Memory B cell (primary cell): Measurements from ENCODE around the gene NIPSNAP3A.
"Not testable (repeated sequence)": the region's sequence is repeated elsewhere in the genome, so short reads cannot be mapped to it uniquely, and the experiment has no call there.

Source experiments
- ATAC-seq: fragments of 150-1000 bp; cut with Tn5 transposase; 2 replicates; pipeline ENCODE4 v1.10.0; 2021; ENCODE audit warnings: low read depth, mild to moderate bottlenecking, moderate library complexity
- DNase-seq, 2 donors: peaks; one replicate each; pipeline ENCODE4 v3.0.0; 2022; ENCODE audit warnings: low spot score in 2 of 2
- H3K27ac Mint-ChIP-seq: one replicate; pipeline ENCODE4 v1.8.0; 2022; ENCODE audit warnings: mild to moderate bottlenecking, moderate library complexity, mixed read lengths
- H3K27me3 Mint-ChIP-seq: one replicate; pipeline ENCODE4 v1.8.0; 2022; ENCODE audit warnings: mixed read lengths
- H3K36me3 Mint-ChIP-seq: one replicate; pipeline ENCODE4 v1.8.0; 2022; ENCODE audit warnings: mild to moderate bottlenecking, mixed read lengths
- H3K4me1 Mint-ChIP-seq: one replicate; pipeline ENCODE4 v1.8.0; 2022; ENCODE audit warnings: mixed read lengths
- H3K4me3 Mint-ChIP-seq: one replicate; pipeline ENCODE4 v1.8.0; 2022; ENCODE audit warnings: mild to moderate bottlenecking, moderate library complexity, mixed read lengths
- H3K9me3 Mint-ChIP-seq: one replicate; pipeline ENCODE4 v1.8.0; 2022; ENCODE audit warnings: mixed read lengths

The NIPSNAP3A gene

DNA sequence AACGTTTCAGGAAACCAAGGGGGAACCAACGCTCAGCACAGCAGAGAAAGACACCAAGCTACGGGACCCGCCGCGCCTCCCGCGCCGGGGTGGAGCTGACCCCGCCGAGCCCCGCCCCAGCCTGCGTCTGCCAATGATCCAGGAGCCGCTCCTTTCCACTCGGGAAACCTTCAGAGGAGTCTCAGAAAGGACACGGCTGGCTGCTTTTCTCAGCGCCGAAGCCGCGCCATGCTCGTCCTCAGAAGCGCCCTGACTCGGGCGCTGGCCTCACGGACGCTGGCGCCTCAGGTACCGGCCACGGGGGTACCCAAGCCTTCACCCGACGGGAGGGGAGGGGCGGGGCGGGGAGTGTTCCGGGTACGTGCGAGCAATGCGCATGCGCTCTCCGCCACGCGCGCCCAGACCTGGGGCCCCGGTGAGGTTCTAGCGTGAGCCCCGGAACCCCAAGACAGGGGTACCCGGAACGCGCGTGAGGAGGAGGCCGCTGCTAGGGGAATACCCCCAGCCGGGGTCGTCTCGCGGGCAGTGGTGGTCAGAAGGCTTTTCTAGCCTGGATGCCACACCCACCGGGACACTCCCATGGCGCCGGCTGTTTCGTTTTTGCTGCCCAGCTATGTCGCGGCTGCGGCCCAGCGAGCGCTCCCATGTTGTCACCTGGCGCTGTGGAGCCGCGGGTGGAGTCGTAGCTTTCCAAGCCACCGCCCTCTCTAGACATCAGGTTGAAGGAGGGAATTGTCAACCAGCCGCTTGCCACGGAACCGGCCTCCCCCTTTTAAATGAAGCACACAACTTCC lies at the start of gene NIPSNAP3A:
Gene NIPSNAP3A, plus strand, starts transcription at position 119 of the 794 bp plus-strand sequence. Its CDS starts 110 bp downstream, at position 229.
- Mint-ChIP-seq H3K27me3 (no peaks in the 10 kb centered on the region), H3K4me3 (peak within 1 kb of the TSS; percentile 88), H3K27ac (peak within 1 kb of the TSS; percentile 97), H3K4me1 (peaks cover 24% of the 10 kb centered on the region), H3K36me3 (peaks cover 7% of the 10 kb centered on the region), H3K9me3 (no peaks in the 10 kb centered on the region)
- ATAC-seq (peak; percentile 84), DNase-seq (peak; percentile 88 to 91)

DNA sequence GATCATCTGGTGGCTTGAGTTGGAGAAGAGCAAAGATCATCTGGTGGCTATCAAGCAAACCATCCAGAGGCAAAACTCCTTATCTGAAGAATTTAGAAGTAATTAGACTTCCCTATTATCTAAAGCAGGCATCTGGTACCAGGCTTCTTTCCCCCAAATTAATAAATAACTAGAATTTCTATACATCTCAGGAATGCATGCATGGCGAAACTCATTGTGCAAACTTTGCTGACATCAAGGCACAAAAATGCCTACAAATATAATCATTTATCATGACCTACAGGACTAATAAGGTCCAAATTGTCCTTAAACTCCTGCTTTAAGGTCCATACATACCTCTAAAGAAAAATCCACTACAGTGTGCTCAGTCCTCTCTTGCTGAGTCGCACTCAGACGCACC lies 47.2 kb upstream of the NIPSNAP3A start:
- Mint-ChIP-seq H3K27me3 (peaks cover 2% of the 10 kb centered on the region), H3K9me3 (peaks cover 2% of the 10 kb centered on the region), H3K4me3 (no peak overlapping the region), H3K36me3 (peaks cover 4% of the 10 kb centered on the region), H3K4me1 (peaks cover 2% of the 10 kb centered on the region), H3K27ac (no peak overlapping the region)
- ATAC-seq = no peak
- no peak for DNase-seq

DNA sequence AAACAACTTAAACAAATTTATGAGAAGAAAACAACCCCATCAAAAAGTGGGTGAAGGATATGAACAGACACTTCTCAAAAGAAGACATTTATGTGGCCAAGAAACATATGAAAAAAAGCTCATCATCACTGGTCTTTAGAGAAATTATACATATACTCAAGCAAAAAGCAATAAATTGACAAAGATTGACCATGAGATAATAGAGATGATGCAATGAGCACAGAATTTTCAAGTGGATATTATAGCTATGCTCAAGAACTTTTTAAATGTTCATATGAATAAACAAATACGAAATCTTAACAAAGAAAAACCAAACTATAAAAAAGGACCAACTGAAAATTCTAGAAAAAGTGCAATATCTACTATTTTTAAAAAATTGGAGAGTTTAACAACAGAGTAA lies 38.7 kb upstream of the NIPSNAP3A start:
- not testable (repeated sequence) for H3K27ac Mint-ChIP-seq, H3K4me3 Mint-ChIP-seq, H3K9me3 Mint-ChIP-seq, DNase-seq, ATAC-seq, H3K27me3 Mint-ChIP-seq, H3K4me1 Mint-ChIP-seq
- peaks cover 16% of the 10 kb centered on the region for H3K36me3 Mint-ChIP-seq

DNA sequence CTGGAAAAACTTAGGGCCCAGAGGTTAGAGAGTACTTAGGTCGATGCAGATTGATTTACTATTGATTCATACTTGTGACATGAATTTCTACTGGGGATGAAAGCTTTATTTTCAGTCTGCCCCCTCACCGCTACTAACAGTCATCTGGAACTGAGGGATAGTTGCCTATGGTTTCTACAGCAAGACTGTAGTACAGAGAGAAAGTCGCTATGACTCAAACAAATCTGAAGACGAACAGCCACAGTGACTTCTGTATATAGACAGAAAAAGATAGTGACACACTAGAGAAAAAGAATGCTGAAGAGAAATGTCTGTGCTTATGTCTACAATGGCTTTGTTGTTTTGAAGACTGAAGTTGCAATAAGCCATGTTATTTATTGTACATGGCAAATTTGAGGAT lies 35.9 kb upstream of the NIPSNAP3A start:
- Mint-ChIP-seq H3K27me3 (no peaks in the 10 kb centered on the region), H3K9me3 (no peaks in the 10 kb centered on the region), H3K4me3 (no peak overlapping the region), H3K36me3 (peaks cover 6% of the 10 kb centered on the region), H3K4me1 (peaks cover 3% of the 10 kb centered on the region), H3K27ac (no peak overlapping the region)
- ATAC-seq (no peak), DNase-seq (no peak)

DNA sequence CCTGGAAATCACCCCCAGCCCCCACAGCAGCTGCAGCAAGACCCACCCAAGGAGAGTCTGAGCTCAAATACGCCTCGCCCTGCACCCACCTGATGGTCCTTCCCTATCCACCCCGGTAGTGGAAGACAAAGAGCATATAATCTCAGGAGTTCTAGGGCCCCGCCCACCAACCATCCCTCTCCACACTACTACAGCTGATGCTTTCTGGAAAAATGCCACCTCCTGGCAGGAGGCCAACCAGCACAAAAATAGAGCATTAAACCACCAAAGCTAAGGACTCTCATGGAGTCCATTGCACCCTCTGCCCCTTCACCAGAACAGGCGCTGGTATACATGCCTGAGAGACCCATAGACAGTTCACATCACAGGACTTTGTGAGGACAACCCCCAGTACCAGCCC lies 22.5 kb upstream of the NIPSNAP3A start:
- Mint-ChIP-seq H3K36me3 (peaks cover 19% of the 10 kb centered on the region), H3K27me3 (no peaks in the 10 kb centered on the region), H3K4me1 (peaks cover 5% of the 10 kb centered on the region), H3K27ac (no peak overlapping the region), H3K9me3 (peaks cover 2% of the 10 kb centered on the region), H3K4me3 (no peak overlapping the region)
- DNase-seq (no peak), ATAC-seq (no peak)

DNA sequence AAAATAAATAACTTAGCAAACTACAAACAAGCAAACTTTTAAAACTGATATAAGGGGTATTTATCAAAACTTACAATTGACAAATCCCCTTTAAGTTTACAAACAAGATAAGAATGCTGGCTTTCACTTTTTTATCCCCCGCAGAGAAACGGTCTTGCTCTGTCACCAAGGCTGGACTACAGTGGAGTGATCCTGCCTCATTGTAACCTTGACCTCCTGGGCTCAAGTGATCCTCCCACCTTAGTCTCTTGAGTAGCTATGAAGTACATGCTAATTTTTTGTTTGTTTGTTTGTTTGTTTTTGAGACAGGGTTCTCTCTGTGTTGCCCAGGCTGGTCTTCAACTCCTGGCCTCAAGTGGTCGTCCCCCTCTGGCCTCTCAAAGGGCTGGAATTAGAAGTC lies 9.0 kb upstream of the NIPSNAP3A start:
- Mint-ChIP-seq H3K27me3 (no peaks in the 10 kb centered on the region), H3K4me1 (peaks cover 7% of the 10 kb centered on the region), H3K36me3 (peaks cover 4% of the 10 kb centered on the region), H3K27ac (no peak overlapping the region), H3K4me3 (no peak overlapping the region), H3K9me3 (no peaks in the 10 kb centered on the region)
- ATAC-seq (no peak), DNase-seq (no peak)

DNA sequence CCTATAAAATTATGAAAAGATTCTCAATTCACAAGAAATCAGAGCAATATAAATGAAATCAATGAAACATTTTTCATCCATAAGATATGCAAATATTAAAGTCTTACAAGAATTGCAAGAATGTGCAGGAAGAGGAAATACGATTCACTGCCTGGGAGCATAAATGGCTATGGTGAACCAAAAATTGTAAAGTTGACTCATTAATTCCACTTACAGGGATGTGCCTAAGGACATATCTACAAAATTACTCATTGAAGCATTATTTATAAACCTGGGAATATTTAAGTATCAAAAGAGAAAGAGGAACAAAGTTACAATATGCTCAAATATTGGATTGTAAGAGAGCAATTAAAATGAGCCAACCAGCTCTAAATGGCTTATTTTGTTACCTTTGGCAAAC lies 6.9 kb upstream of the NIPSNAP3A start:
- peaks cover 4% of the 10 kb centered on the region for H3K36me3 Mint-ChIP-seq
- ATAC-seq = no peak

DNA sequence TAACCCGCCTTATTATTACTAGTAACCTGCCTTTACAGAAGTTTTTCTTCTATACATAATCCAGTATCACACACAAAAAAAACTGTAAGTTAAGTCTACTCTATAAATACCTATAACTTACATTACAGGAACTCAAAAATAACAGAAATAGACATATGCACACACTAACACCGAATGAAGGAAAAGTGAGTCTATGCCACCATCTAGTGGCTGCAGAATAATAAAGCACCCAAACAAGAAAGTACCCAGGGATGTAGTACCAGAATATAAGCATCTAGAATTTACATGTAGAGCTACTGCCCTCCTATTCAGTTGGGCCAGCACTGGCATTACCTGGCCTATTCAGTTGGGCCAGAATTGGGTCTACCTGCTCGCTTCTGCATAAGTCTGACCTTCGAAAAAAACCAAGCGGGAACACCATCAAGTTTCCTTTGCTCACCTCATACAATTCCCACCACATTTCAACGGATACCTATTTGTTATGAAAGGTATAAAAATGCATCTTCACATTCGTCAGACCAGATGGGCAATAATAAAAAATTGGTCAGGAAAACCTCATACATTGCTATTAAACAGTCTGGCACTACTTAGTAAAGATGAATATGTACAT lies 4.0 kb upstream of the NIPSNAP3A start:
- peaks cover 3% of the 10 kb centered on the region for H3K36me3 Mint-ChIP-seq
- DNase-seq (peak; percentile 29 to 61), ATAC-seq (peak; percentile 22)
- H3K27ac Mint-ChIP-seq = no peak overlapping the region
- peaks cover 18% of the 10 kb centered on the region for H3K4me1 Mint-ChIP-seq
- H3K4me3 Mint-ChIP-seq = no peak overlapping the region
- H3K9me3 Mint-ChIP-seq = no peaks in the 10 kb centered on the region
- H3K27me3 Mint-ChIP-seq = no peaks in the 10 kb centered on the region

More for the DNA sequence above, 6.9 kb upstream of the NIPSNAP3A start:
- H3K27ac Mint-ChIP-seq = peak overlapping the region; percentile 74
- no peaks in the 10 kb centered on the region for H3K9me3 Mint-ChIP-seq
- peaks cover 7% of the 10 kb centered on the region for H3K4me1 Mint-ChIP-seq
- DNase-seq = no peak
- no peak overlapping the region for H3K4me3 Mint-ChIP-seq
- H3K27me3 Mint-ChIP-seq = no peaks in the 10 kb centered on the region

DNA sequence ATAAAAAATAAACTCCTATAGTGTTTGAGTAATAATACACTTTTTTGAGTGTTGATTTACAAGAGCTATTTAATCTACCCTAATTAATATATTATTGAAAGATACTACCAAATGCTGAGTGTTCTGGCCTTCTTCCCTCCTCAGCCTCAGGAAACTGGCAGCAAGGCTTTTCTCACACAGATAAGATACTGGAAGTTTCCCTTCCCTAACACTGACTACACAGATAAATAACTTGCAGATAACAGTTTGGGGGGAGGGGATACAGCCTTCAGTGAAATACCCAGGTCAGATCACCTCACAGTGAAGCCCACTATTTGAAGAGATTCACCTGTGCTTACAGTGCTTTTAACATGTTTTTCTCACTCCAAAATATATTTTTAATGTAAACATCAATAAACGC lies 1.6 kb upstream of the NIPSNAP3A start:
- H3K4me3 Mint-ChIP-seq = no peak overlapping the region
- no peaks in the 10 kb centered on the region for H3K27me3 Mint-ChIP-seq
- H3K4me1 Mint-ChIP-seq = peaks cover 24% of the 10 kb centered on the region
- H3K9me3 Mint-ChIP-seq = no peaks in the 10 kb centered on the region
- no peaks in the 10 kb centered on the region for H3K36me3 Mint-ChIP-seq
- no peak for ATAC-seq
- H3K27ac Mint-ChIP-seq = no peak overlapping the region
- DNase-seq = no peak

DNA sequence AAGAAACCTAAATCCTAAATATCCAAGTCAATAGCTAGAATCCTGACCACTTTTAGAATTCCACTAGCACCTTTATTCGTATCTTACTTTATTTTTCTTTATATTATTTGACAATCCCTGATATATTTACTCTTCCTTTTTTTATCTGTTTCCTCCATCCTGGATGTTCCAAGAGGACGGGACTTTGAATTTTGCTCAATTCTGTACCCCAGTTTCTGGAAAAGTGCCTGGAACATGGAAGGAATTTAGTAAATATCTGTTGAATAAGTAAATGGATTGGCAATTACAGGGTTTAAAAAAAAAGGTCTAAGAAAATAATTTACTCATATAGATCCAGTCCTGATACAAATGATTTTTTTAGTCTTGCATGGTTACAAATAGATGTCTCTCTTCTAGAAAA lies 1.2 kb upstream of the NIPSNAP3A start:
- Mint-ChIP-seq H3K9me3 (no peaks in the 10 kb centered on the region), H3K4me1 (peaks cover 24% of the 10 kb centered on the region), H3K27ac (no peak overlapping the region), H3K27me3 (no peaks in the 10 kb centered on the region), H3K36me3 (no peaks in the 10 kb centered on the region), H3K4me3 (no peak overlapping the region)
- DNase-seq = no peak
- no peak for ATAC-seq

DNA sequence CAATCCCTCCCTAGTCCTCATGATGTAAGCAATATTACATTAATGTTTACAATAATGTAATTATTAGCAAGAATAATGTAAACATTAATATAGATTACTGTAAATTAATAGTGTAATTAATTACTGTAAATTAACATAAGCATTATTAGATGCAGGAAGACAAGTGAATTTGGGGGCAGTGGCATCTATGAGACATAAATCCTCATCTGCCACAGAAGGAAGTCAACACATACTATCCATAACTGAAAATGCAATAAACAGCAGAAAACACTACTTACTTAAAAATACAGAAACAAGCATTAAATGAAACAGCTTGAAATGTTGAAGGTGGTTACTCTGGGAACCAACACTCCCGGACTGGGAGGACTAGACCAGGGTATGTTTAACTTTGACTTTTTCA lies 685 bp upstream of the NIPSNAP3A start:
- Mint-ChIP-seq H3K27ac (peak overlapping the region; percentile 97), H3K27me3 (no peaks in the 10 kb centered on the region), H3K4me3 (peak overlapping the region; percentile 88), H3K4me1 (peaks cover 24% of the 10 kb centered on the region), H3K36me3 (no peaks in the 10 kb centered on the region), H3K9me3 (no peaks in the 10 kb centered on the region)
- ATAC-seq (no peak), DNase-seq (no peak)

DNA sequence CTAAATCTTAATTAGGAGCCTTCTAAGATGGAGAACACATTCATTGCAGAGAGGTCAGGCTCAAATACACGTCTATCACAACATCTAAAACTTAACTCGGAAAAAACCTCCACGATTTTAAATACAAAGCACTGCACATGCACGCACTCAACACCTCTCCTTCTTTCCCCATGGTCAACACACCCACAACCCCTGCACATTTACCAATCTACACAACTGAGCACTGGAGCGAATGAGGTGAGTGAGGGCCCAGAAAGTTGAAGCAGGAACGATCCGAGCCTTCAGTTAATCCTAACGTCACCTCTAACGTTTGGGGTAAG lies 278 bp upstream of the NIPSNAP3A start:
- Mint-ChIP-seq H3K36me3 (peaks cover 4% of the 10 kb centered on the region), H3K9me3 (no peaks in the 10 kb centered on the region), H3K4me3 (peak overlapping the region; percentile 88), H3K4me1 (peaks cover 24% of the 10 kb centered on the region), H3K27me3 (no peaks in the 10 kb centered on the region), H3K27ac (peak overlapping the region; percentile 97)
- ATAC-seq = no peak
- DNase-seq = no peak

DNA sequence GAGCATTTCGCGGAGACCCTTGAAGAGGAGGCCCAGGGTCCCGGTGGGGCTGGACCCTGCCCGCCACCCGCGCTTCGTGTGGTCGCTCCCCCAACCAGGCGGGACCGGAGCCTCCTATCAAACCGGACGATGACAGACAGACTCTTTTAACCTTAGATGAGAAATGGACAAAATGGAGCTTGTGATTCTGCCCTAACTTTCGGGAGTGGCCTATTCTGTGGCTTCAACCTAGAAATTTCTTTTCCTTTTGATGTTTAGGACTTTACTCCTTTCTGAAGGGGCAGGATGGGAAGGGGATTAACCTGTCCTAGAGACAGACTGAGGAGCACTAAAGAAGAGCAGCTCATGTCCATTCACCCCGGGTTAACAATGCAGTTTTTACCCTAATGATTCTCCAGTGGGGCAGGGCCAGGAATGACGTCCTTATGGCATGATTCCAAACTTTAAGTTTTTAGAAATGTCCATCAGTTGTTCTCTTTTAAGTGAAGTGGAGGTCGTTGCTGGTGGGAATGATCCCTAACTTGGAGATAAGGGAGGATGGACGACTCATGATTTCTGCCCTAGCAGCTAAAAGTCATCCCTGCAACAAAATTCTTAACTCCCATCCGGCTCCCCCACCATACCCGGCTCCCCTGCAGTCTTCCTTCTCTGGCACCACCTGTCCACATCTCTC lies 1.0 kb downstream of the NIPSNAP3A start:
- no peaks in the 10 kb centered on the region for H3K9me3 Mint-ChIP-seq
- no peaks in the 10 kb centered on the region for H3K27me3 Mint-ChIP-seq
- H3K27ac Mint-ChIP-seq = peak overlapping the region; percentile 97
- H3K4me1 Mint-ChIP-seq = peaks cover 24% of the 10 kb centered on the region
- DNase-seq = no peak
- no peak for ATAC-seq
- H3K4me3 Mint-ChIP-seq = peak overlapping the region; percentile 88
- H3K36me3 Mint-ChIP-seq = peaks cover 10% of the 10 kb centered on the region

DNA sequence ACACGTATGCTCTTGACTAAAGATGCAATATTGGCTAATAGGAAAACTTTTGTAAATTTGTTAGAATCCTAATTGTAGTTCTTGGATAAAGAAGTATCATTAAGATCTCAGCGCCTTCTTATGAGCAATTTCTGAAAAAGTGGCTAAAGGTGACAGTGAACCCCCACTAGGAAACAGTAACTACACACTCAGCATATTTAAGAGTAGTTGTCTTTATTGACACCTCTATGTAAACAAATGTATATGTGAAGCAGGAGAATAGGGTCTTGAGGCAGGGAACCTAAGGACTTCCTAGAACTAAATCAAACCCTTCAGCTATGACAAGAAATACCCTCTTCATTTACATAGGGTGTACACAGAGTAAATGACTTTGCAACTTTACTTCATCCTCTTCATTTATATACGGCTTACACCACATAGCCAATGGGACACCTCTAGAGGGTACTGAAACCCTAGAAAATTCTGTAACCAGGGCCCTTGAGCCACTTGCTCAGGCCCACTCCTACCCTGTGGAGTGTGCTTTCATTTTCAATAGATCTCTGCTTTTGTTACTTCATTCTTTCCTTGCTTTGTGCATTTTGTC lies 2.8 kb downstream of the NIPSNAP3A start:
- no peak overlapping the region for H3K4me3 Mint-ChIP-seq
- DNase-seq = no peak
- H3K36me3 Mint-ChIP-seq = peaks cover 15% of the 10 kb centered on the region
- ATAC-seq = peak; percentile 11
- peaks cover 24% of the 10 kb centered on the region for H3K4me1 Mint-ChIP-seq
- no peaks in the 10 kb centered on the region for H3K9me3 Mint-ChIP-seq
- H3K27me3 Mint-ChIP-seq = no peaks in the 10 kb centered on the region
- peak overlapping the region; percentile 82 for H3K27ac Mint-ChIP-seq
